ENCODE measurements around the gene MAP2K2. TPM values are rescaled to one million over a fixed set of nuclear protein-coding genes. Genes with fewer than 3 reads are reported as not detected.

MAP2K2 gene
- total RNA-seq, 1 donor from 2014 or later, result 113 TPM

GRCh38 chr19:4045597-4046361 is 78.1 kb downstream of the MAP2K2 start:
- DNase-seq (ENCODE audit: low read depth in 2 of 2), result no peak

- no peak for DNase-seq (ENCODE audit: low read depth in 2 of 2)
Measured at GRCh38 chr19:4044990-4045465, 78.9 kb downstream of the MAP2K2 start.

GRCh38 chr19:4043966-4044715 is 79.8 kb downstream of the MAP2K2 start:
- no peak for DNase-seq (ENCODE audit: low read depth in 2 of 2)

- no peak for DNase-seq (ENCODE audit: low read depth in 2 of 2)
Measured at GRCh38 chr19:4043401-4043800, 80.5 kb downstream of the MAP2K2 start.

- DNase-seq (ENCODE audit: low read depth in 2 of 2), result no peak
Measured at GRCh38 chr19:4042731-4043082, 81.2 kb downstream of the MAP2K2 start.

- no peak for DNase-seq (ENCODE audit: low read depth in 2 of 2)
Measured at GRCh38 chr19:4042064-4042730, 81.7 kb downstream of the MAP2K2 start.

Other genes with a start within 250 kb of the MAP2K2 start
- gene ATCAY, start 243.4 kb downstream of the MAP2K2 start, total RNA-seq, result not detected in 2 replicates
- gene NMRK2, start 191.1 kb downstream of the MAP2K2 start, total RNA-seq, result not detected in 2 replicates
- gene DAPK3, start 153.0 kb downstream of the MAP2K2 start, total RNA-seq, result 103 and 113 TPM in 2 replicates
- gene EEF2, start 138.7 kb downstream of the MAP2K2 start, total RNA-seq, result 1,904 and 2,063 TPM in 2 replicates
- gene PIAS4, start 116.4 kb downstream of the MAP2K2 start, total RNA-seq, result 19.6 and 21.6 TPM in 2 replicates
- 5.4 and 7.1 TPM in 2 replicates for gene ZBTB7A, start 57.2 kb downstream of the MAP2K2 start, total RNA-seq
- gene CREB3L3, start 29.5 kb upstream of the MAP2K2 start, total RNA-seq, result not detected in 2 replicates
- gene SIRT6, start 58.4 kb upstream of the MAP2K2 start, total RNA-seq, result 6.5 and 7.7 TPM in 2 replicates
- 0.22 and 0.40 TPM in 2 replicates for gene ANKRD24, start 58.6 kb upstream of the MAP2K2 start, total RNA-seq
- 0.44 and 0.60 TPM in 2 replicates for gene EBI3, start 105.4 kb upstream of the MAP2K2 start, total RNA-seq
- 12.4 and 17.9 TPM in 2 replicates for gene YJU2, start 123.0 kb upstream of the MAP2K2 start, total RNA-seq
- gene SHD, start 155.1 kb upstream of the MAP2K2 start, total RNA-seq, result not detected in 2 replicates
- not detected in 2 replicates for gene TMIGD2, start 178.3 kb upstream of the MAP2K2 start, total RNA-seq
- gene FSD1, start 180.5 kb upstream of the MAP2K2 start, total RNA-seq, result 2.2 and 10.2 TPM in 2 replicates
- 28.8 and 36.1 TPM in 2 replicates for gene STAP2, start 214.7 kb upstream of the MAP2K2 start, total RNA-seq
- 5.2 and 7.7 TPM in 2 replicates for gene MPND, start 219.4 kb upstream of the MAP2K2 start, total RNA-seq